Mesothelial cell of epicardium (in vitro differentiated cells): ENCODE results near the gene ACR. TPM values are rescaled to one million over a fixed set of nuclear protein-coding genes. Genes with fewer than 3 reads are reported as not detected.
"Not testable (repeated sequence)": the region's sequence is repeated elsewhere in the genome, so short reads cannot be mapped to it uniquely, and the experiment has no call there.

Experiments
- DNase-seq, 2 experiments: peaks; one replicate each; pipeline ENCODE4 v3.0.0; 2021; ENCODE audit warnings: low spot score in 2 of 2; ENCODE audit not compliant: unreplicated experiment in 2 of 2
- H3K27ac Mint-ChIP-seq: 2 replicates; pipeline ENCODE4 v1.8.0; 2021; ENCODE audit warnings: mixed read lengths
- H3K27me3 Mint-ChIP-seq: 2 replicates; pipeline ENCODE4 v1.8.0; 2021; ENCODE audit warnings: low read depth, mixed read lengths
- H3K36me3 Mint-ChIP-seq: 2 replicates; pipeline ENCODE4 v1.8.0; 2021; ENCODE audit warnings: mixed read lengths
- H3K4me1 Mint-ChIP-seq: 2 replicates; pipeline ENCODE4 v1.8.0; 2021; ENCODE audit warnings: mixed read lengths
- H3K4me3 Mint-ChIP-seq: 2 replicates; pipeline ENCODE4 v1.8.0; 2021; ENCODE audit warnings: mild to moderate bottlenecking, moderate library complexity, mixed read lengths
- H3K9me3 Mint-ChIP-seq: 2 replicates; pipeline ENCODE4 v1.8.0; 2021; ENCODE audit warnings: mixed read lengths
- total RNA-seq: library from RNA; stranded (reverse); gene quantifications from 3 replicates; pipeline ENCODE4 v1.2.1, GENCODE V29; 2021
- TF ChIP-seq, protein P1 (sequence below): fragments of 200-600 bp; sonication (generic); IDR thresholded peaks from one replicate; pipeline ENCODE4 v1.5.0; 2021; ENCODE audit warnings: antibody characterized with exemption; ENCODE audit not compliant: unreplicated experiment

Gene ACR
- total RNA-seq, 1 donor from 2014 or later: 2.2 TPM

GRCh38 chr22:50775132-50775531, 37.1 kb downstream of the ACR start:
- DNase-seq: peak; percentile 57 to 81
- not testable (repeated sequence) for H3K27ac Mint-ChIP-seq, H3K36me3 Mint-ChIP-seq, H3K27me3 Mint-ChIP-seq, H3K4me1 Mint-ChIP-seq, H3K9me3 Mint-ChIP-seq, H3K4me3 Mint-ChIP-seq
- TF ChIP-seq, protein P1, sequence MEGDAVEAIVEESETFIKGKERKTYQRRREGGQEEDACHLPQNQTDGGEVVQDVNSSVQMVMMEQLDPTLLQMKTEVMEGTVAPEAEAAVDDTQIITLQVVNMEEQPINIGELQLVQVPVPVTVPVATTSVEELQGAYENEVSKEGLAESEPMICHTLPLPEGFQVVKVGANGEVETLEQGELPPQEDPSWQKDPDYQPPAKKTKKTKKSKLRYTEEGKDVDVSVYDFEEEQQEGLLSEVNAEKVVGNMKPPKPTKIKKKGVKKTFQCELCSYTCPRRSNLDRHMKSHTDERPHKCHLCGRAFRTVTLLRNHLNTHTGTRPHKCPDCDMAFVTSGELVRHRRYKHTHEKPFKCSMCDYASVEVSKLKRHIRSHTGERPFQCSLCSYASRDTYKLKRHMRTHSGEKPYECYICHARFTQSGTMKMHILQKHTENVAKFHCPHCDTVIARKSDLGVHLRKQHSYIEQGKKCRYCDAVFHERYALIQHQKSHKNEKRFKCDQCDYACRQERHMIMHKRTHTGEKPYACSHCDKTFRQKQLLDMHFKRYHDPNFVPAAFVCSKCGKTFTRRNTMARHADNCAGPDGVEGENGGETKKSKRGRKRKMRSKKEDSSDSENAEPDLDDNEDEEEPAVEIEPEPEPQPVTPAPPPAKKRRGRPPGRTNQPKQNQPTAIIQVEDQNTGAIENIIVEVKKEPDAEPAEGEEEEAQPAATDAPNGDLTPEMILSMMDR: peak; percentile 39

DNA sequence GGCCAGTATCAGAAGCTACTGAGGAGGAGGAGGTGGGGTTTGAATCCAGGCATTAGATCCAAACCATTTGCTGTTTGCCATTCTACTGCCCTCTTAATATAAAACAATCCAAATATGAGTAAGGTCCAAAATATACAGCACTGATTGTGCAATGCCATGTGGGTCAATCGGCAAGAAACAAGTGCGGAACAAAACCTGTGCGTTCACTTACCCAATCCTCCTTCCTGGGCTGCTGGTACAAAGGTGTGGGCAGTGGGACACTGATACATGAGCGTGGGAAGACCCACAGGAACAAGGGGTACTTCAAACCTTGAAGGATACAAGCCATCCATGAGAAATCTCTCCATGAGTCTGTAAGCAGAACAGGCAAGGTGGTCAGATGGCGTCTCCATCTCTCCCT, 39.6 kb downstream of the ACR start:
- H3K36me3 Mint-ChIP-seq, H3K27me3 Mint-ChIP-seq, H3K9me3 Mint-ChIP-seq, DNase-seq, H3K4me3 Mint-ChIP-seq, H3K27ac Mint-ChIP-seq, H3K4me1 Mint-ChIP-seq: not testable (repeated sequence)

GRCh38 chr22:50780244-50780643, 42.2 kb downstream of the ACR start:
- H3K27ac Mint-ChIP-seq: not testable (repeated sequence)

GRCh38 chr22:50782253-50782652, 44.2 kb downstream of the ACR start:
- H3K27me3 Mint-ChIP-seq, H3K27ac Mint-ChIP-seq, DNase-seq, H3K4me1 Mint-ChIP-seq, H3K9me3 Mint-ChIP-seq, H3K36me3 Mint-ChIP-seq: not testable (repeated sequence)
- peak overlapping the region; percentile 61 for H3K4me3 Mint-ChIP-seq

More at GRCh38 chr22:50780244-50780643, 42.2 kb downstream of the ACR start:
- not testable (repeated sequence) for H3K4me1 Mint-ChIP-seq, H3K4me3 Mint-ChIP-seq, H3K9me3 Mint-ChIP-seq, DNase-seq, H3K36me3 Mint-ChIP-seq, H3K27me3 Mint-ChIP-seq

DNA sequence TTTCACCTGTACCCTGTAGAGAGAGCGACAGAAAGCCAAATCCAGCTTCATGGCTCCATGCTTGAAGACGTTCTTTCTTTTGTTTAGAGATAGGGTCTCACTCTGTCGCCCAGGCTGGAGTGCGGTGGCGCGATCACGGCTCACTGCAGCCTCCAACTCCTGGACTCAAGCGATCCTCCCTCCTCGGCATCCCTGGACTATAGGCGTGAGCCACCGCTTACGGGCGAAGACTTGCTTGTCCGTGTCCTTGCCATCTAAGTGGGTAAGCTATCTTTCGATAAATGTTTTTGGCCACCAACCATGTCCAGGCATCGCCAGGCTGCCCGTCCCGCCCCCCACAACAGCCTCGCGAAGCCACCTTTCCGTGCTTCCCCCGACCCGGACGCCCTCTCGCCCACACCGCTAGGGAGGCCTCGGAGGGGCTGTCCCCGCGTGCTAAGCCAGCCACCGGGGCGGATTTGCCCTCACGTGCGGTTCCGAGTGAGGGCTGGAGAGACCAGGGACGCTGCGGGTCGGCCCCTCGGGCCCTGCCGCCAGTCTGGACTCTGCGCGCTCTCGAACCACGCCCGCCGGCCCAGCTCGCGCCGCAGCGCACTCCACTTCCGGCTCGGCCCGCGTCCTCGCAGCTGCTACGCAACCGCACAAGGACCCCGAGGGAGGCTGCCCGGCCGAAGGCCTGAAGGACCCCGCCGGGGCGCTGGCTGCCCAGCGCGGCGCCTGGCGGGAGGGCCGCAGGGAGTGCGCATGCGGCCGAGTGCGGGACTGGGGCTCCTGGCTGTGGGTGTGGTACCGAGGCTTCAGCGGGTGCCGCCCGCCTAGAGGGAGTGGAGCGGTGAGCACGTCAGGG, 45.3 kb downstream of the ACR start, which contains the start of gene RABL2B:
RABL2B (minus strand) TSS at position 604 of the 847 bp plus-strand sequence. CDS start 1,342 bp downstream, outside the sequence.
- H3K9me3 Mint-ChIP-seq, H3K27me3 Mint-ChIP-seq, H3K36me3 Mint-ChIP-seq, H3K4me1 Mint-ChIP-seq: not testable (repeated sequence)
- peak; percentile 77 to 90 for DNase-seq
- H3K27ac Mint-ChIP-seq: peak within 1 kb of the TSS; percentile 57
- H3K4me3 Mint-ChIP-seq: peak within 1 kb of the TSS; percentile 81

- Mint-ChIP-seq H3K27ac (peak overlapping the region; percentile 57), H3K4me3 (peak overlapping the region; percentile 81)
- H3K4me1 Mint-ChIP-seq, H3K9me3 Mint-ChIP-seq, DNase-seq, H3K27me3 Mint-ChIP-seq, H3K36me3 Mint-ChIP-seq: not testable (repeated sequence)
These were observed 45.9 kb downstream of the ACR start for GRCh38 chr22:50783880-50784276.

GRCh38 chr22:50785289-50785688, 47.3 kb downstream of the ACR start:
- not testable (repeated sequence) for H3K4me1 Mint-ChIP-seq, H3K9me3 Mint-ChIP-seq, H3K27ac Mint-ChIP-seq, DNase-seq, H3K27me3 Mint-ChIP-seq, H3K36me3 Mint-ChIP-seq
- H3K4me3 Mint-ChIP-seq: peak overlapping the region; percentile 37

DNA sequence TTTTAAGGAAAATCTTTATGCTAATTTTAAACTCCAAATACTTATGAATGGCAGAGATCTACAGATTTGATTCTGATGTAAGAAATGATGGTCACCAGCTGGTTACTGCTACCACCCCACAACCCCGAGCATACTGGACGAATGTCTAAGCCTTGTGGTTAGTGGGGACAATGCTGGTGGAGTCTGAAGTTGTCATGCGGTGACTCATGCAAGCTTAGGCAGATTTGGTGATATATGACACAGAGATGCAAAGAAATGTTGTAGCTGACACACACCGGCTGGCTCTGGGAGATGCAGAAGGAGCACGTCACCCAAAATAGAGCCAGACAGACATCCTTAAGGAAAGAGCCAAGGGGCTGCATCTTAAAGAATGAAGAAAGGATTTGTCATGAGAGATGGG, 48.9 kb downstream of the ACR start:
- H3K4me1 Mint-ChIP-seq, H3K4me3 Mint-ChIP-seq, H3K9me3 Mint-ChIP-seq, H3K27ac Mint-ChIP-seq, H3K27me3 Mint-ChIP-seq, DNase-seq, H3K36me3 Mint-ChIP-seq: not testable (repeated sequence)

Other genes with a start within 250 kb of the ACR start
- gene LMF2, start 230.5 kb upstream of the ACR start, total RNA-seq: 65.2 to 66.2 TPM (median 65.2 TPM) in 3 replicates
- gene NCAPH2, start 230.0 kb upstream of the ACR start, total RNA-seq: 57.9 to 63.1 TPM (median 60.3 TPM) in 3 replicates
- gene SCO2, start 212.6 kb upstream of the ACR start, total RNA-seq: 0.65 to 5.0 TPM (median 2.4 TPM) in 3 replicates
- 9.3 to 10.3 TPM (median 9.9 TPM) in 3 replicates for gene TYMP, start 208.2 kb upstream of the ACR start, total RNA-seq
- gene KLHDC7B, start 192.3 kb upstream of the ACR start, total RNA-seq: 0.07 to 0.11 TPM (median 0.09 TPM) in 3 replicates
- gene SYCE3, start 175.3 kb upstream of the ACR start, total RNA-seq: 0.59 to 0.76 TPM in 2 of 3 replicates, not detected in the other
- 109 to 112 TPM (median 111 TPM) in 3 replicates for gene CPT1B, start 159.8 kb upstream of the ACR start, total RNA-seq
- gene CHKB, start 155.4 kb upstream of the ACR start, total RNA-seq: 115 to 118 TPM (median 116 TPM) in 3 replicates
- gene MAPK8IP2, start 137.4 kb upstream of the ACR start, total RNA-seq: 2.8 to 3.2 TPM (median 2.8 TPM) in 3 replicates
- 45.2 to 51.5 TPM (median 49.9 TPM) in 3 replicates for gene ARSA, start 110.1 kb upstream of the ACR start, total RNA-seq
- gene SHANK3, start 65.4 kb upstream of the ACR start, total RNA-seq: 14.2 to 14.8 TPM (median 14.3 TPM) in 3 replicates
- 42.3 to 48.3 TPM (median 47.5 TPM) in 3 replicates for gene RABL2B, start 45.4 kb downstream of the ACR start, total RNA-seq